Hepatocyte (in vitro differentiated cells): Measurements from ENCODE around the gene PIGQ. TPM values are rescaled to one million over a fixed set of nuclear protein-coding genes. Genes with fewer than 3 reads are reported as not detected.

Experiments
- DNase-seq: peaks from one replicate; pipeline ENCODE4 v3.0.0-alpha.2; 2016; ENCODE audit warnings: low spot score
- H2AFZ ChIP-seq: fragments of 200-600 bp; sonication (generic); 2 replicates; pipeline ENCODE4 v1.6.0; 2016; ENCODE audit warnings: antibody characterized with exemption, mild to moderate bottlenecking
- H3K27ac ChIP-seq: fragments of 200-600 bp; sonication (generic); 2 replicates; pipeline ENCODE4 v1.5.1; 2016; ENCODE audit warnings: mild to moderate bottlenecking
- H3K27me3 ChIP-seq: fragments of 200-600 bp; sonication (generic); 2 replicates; pipeline ENCODE4 v1.6.1; 2016
- H3K36me3 ChIP-seq: fragments of 200-600 bp; sonication (generic); replicated peaks from 2 replicates; pipeline ENCODE4 v1.5.1; 2016; ENCODE audit warnings: low read depth; ENCODE audit not compliant: insufficient read depth
- H3K4me1 ChIP-seq: fragments of 200-600 bp; sonication (generic); 2 replicates; pipeline ENCODE4 v1.5.1; 2016; ENCODE audit warnings: mild to moderate bottlenecking, moderate library complexity; ENCODE audit not compliant: insufficient read depth
- H3K4me2 ChIP-seq: fragments of 200-600 bp; sonication (generic); 2 replicates; pipeline ENCODE4 v1.6.0; 2016
- H3K4me3 ChIP-seq: fragments of 200-600 bp; sonication (generic); 2 replicates; pipeline ENCODE4 v1.5.1; 2016; ENCODE audit warnings: mild to moderate bottlenecking
- H3K79me2 ChIP-seq: fragments of 200-600 bp; sonication (generic); 2 replicates; pipeline ENCODE4 v1.6.0; 2017; ENCODE audit warnings: mild to moderate bottlenecking
- H3K9me2 ChIP-seq: fragments of 200-600 bp; sonication (generic); replicated peaks from 2 replicates; pipeline ENCODE4 v1.6.0; 2017; ENCODE audit warnings: mild to moderate bottlenecking; ENCODE audit not compliant: insufficient read depth
- H3K9me3 ChIP-seq: fragments of 200-600 bp; sonication (generic); 2 replicates; pipeline ENCODE4 v1.5.1; 2016; ENCODE audit warnings: low read depth, mild to moderate bottlenecking
- H4K20me1 ChIP-seq: fragments of 200-600 bp; sonication (generic); 2 replicates; pipeline ENCODE4 v1.6.0; 2016; ENCODE audit warnings: mild to moderate bottlenecking; ENCODE audit not compliant: insufficient read depth, poor library complexity, severe bottlenecking
- CTCF ChIP-seq: fragments of 200-600 bp; sonication (generic); IDR thresholded peaks from 2 replicates; pipeline ENCODE4 v1.5.1; 2016; ENCODE audit warnings: antibody characterized with exemption, mild to moderate bottlenecking; ENCODE audit not compliant: poor library complexity
- EZH2 ChIP-seq: fragments of 200-600 bp; sonication (generic); IDR thresholded peaks from 2 replicates; pipeline ENCODE4 v1.6.1; 2016; ENCODE audit warnings: antibody characterized with exemption, mild to moderate bottlenecking, borderline replicate concordance
- EZH2phosphoT487 ChIP-seq: fragments of 200-600 bp; sonication (generic); IDR thresholded peaks from one replicate; pipeline ENCODE4 v1.6.1; 2018; ENCODE audit warnings: antibody characterized with exemption, mild to moderate bottlenecking, low read depth, moderate library complexity; ENCODE audit not compliant: unreplicated experiment, severe bottlenecking
- WGBS: methylation state at CpG from one replicate; pipeline ENCODE4 v1.1.6; 2016; ENCODE audit warnings: low lambda C conversion rate; ENCODE audit errors: missing lambda C conversion rate; 5-methylcytosine and 5-hydroxymethylcytosine counted together
- polyA plus RNA-seq: library from polyadenylated mRNA; unstranded; fragments of >200 nt; fragmentation: Nextera tagmentation; extraction: Ambion mirVana; gene quantifications from 2 replicates; pipeline ENCODE4 v1.2.1, GENCODE V29; 2016
- total RNA-seq: library from RNA; depleted of rRNA; stranded (reverse); fragments of >200 nt; gene quantifications from 2 replicates; pipeline ENCODE4 v1.2.3, GENCODE V29; 2014

The PIGQ gene
- total and polyA plus RNA-seq, 2 experiments from 2014 or later: 30.0 to 58.6 TPM

- Histone ChIP-seq H3K9me3 (no peaks in the 10 kb centered on the region), H2AFZ (no peak overlapping the region), H3K4me2 (no peak overlapping the region), H3K4me3 (no peak overlapping the region), H3K36me3 (no peaks in the 10 kb centered on the region), H3K27me3 (no peaks in the 10 kb centered on the region), H3K4me1 (no peaks in the 10 kb centered on the region), H3K79me2 (no peaks in the 10 kb centered on the region), H4K20me1 (no peaks in the 10 kb centered on the region), H3K27ac (no peak overlapping the region), H3K9me2 (no peaks in the 10 kb centered on the region)
- TF ChIP-seq EZH2 (no peak), CTCF (no peak), EZH2phosphoT487 (no peak)
- no peak for DNase-seq
- 100% methylated on average over 10 of the region's 28 CpGs for WGBS
Observed at GRCh38 chr16:551210-551609, 18.6 kb upstream of the PIGQ start.

GRCh38 chr16:552171-552570, 17.6 kb upstream of the PIGQ start:
- Histone ChIP-seq H4K20me1 (no peaks in the 10 kb centered on the region), H3K9me3 (no peaks in the 10 kb centered on the region), H3K36me3 (no peaks in the 10 kb centered on the region), H3K79me2 (no peaks in the 10 kb centered on the region), H2AFZ (no peak overlapping the region), H3K27ac (no peak overlapping the region), H3K4me2 (no peak overlapping the region), H3K9me2 (no peaks in the 10 kb centered on the region), H3K4me3 (no peak overlapping the region), H3K27me3 (no peaks in the 10 kb centered on the region), H3K4me1 (no peaks in the 10 kb centered on the region)
- WGBS: 99% methylated on average over 27 of the region's 35 CpGs
- DNase-seq: no peak
- TF ChIP-seq CTCF (no peak), EZH2phosphoT487 (no peak), EZH2 (no peak)

GRCh38 chr16:553601-554296, 16.0 kb upstream of the PIGQ start:
- no peaks in the 10 kb centered on the region for H3K36me3 ChIP-seq

More at GRCh38 chr16:553601-554296, 16.0 kb upstream of the PIGQ start:
- no peaks in the 10 kb centered on the region for H3K9me3 ChIP-seq
- WGBS: 97% methylated on average over 31 of the region's 33 CpGs
- H3K4me2 ChIP-seq: no peak overlapping the region
- peaks cover 6% of the 10 kb centered on the region for H3K27me3 ChIP-seq
- no peak for TF ChIP-seq EZH2
- TF ChIP-seq CTCF: no peak
- no peak for TF ChIP-seq EZH2phosphoT487
- H2AFZ ChIP-seq: no peak overlapping the region
- no peaks in the 10 kb centered on the region for H3K4me1 ChIP-seq
- no peaks in the 10 kb centered on the region for H3K9me2 ChIP-seq
- no peaks in the 10 kb centered on the region for H4K20me1 ChIP-seq
- DNase-seq: no peak
- H3K27ac ChIP-seq: no peak overlapping the region
- no peak overlapping the region for H3K4me3 ChIP-seq
- no peaks in the 10 kb centered on the region for H3K79me2 ChIP-seq
